Fibroblast of the aortic adventitia (primary cell): Measurements from ENCODE around the gene DAG1. TPM values are rescaled to one million over a fixed set of nuclear protein-coding genes. Genes with fewer than 3 reads are reported as not detected.
A peak's percentile ranks its signal among the peaks of the same experiment; 100 is the strongest.

Source experiments
- DNase-seq: peaks from one replicate; pipeline ENCODE4 v3.0.0-alpha.2; 2010; ENCODE audit warnings: low read depth
- H3K4me3 ChIP-seq: 2 replicates; pipeline ENCODE4 v1.5.1; 2011; ENCODE audit warnings: low read depth, mild to moderate bottlenecking, control low read depth, low read length, moderate library complexity
- total RNA-seq: library from RNA; depleted of rRNA; stranded (reverse); fragments of >200 nt; gene quantifications from 2 replicates; pipeline ENCODE4 v1.2.3, GENCODE V29; 2012; ENCODE audit warnings: low replicate concordance
- TF ChIP-seq, protein P1 (sequence below): IDR thresholded peaks from 2 replicates; pipeline ENCODE4 v1.5.1; 2011; ENCODE audit warnings: mild to moderate bottlenecking, low read length, control low read depth, inconsistent platforms; ENCODE audit not compliant: insufficient read depth

DAG1 gene
- total RNA-seq, 1 donor = 63.4 TPM

DNA sequence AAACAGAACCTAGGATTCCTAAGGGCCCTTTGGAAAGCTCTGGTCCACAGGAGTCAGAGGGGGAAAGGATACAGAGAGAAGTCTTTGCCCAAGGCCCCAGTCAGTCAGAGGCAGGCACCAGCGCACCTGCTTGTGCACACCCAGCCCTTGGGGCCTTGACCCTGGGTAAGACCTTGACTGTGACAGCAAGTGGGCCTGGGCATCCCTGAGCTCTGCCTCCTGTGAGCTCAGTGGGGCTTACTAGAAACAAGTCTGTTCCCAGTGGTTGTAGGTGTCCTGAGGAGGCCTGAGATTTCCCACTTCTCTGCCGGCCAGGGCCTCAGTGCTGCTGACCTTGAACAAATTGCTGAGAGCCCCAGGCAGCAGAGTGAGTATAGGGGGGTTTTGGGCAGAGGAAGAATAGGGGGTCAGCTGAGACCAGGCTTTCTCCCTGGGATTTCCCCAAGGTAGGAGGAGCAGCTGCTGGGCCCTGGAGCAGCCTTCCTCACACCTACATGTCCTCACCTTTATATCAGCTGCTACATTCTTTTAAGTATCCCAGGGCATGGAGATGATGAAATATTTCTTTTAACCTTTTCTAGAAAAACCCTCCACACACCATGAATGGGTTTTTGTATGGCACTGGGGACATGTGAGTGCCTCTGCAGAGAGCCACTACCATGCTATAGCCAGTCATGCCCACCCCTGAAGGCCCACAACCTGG is 9.7 kb upstream of the DAG1 start:
- DNase-seq = no peak
- H3K4me3 ChIP-seq = no peak overlapping the region
- TF ChIP-seq, protein P1, sequence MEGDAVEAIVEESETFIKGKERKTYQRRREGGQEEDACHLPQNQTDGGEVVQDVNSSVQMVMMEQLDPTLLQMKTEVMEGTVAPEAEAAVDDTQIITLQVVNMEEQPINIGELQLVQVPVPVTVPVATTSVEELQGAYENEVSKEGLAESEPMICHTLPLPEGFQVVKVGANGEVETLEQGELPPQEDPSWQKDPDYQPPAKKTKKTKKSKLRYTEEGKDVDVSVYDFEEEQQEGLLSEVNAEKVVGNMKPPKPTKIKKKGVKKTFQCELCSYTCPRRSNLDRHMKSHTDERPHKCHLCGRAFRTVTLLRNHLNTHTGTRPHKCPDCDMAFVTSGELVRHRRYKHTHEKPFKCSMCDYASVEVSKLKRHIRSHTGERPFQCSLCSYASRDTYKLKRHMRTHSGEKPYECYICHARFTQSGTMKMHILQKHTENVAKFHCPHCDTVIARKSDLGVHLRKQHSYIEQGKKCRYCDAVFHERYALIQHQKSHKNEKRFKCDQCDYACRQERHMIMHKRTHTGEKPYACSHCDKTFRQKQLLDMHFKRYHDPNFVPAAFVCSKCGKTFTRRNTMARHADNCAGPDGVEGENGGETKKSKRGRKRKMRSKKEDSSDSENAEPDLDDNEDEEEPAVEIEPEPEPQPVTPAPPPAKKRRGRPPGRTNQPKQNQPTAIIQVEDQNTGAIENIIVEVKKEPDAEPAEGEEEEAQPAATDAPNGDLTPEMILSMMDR = no peak

DNA sequence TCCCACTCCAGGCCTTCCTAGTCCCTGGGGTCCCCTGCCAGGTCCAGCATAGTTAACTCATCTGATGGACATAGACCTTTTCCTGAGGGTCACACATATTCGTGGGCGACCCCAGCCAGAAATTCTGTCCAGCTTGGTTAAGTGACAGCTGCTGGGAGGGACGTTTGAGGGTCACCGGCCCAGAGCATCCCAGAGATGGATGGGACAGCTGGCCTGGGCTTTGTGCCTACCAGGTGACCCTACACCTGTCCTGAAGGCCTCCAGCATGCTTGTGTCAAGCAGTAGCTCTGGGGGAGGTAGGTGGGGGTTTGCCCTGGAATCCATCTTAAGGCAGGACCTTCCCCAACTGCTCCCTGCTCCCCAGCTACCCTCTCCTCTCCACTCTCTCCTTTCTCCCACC is 9.1 kb upstream of the DAG1 start:
- H3K4me3 ChIP-seq = no peak overlapping the region
- TF ChIP-seq, protein P1 = no peak
- DNase-seq = no peak

DNA sequence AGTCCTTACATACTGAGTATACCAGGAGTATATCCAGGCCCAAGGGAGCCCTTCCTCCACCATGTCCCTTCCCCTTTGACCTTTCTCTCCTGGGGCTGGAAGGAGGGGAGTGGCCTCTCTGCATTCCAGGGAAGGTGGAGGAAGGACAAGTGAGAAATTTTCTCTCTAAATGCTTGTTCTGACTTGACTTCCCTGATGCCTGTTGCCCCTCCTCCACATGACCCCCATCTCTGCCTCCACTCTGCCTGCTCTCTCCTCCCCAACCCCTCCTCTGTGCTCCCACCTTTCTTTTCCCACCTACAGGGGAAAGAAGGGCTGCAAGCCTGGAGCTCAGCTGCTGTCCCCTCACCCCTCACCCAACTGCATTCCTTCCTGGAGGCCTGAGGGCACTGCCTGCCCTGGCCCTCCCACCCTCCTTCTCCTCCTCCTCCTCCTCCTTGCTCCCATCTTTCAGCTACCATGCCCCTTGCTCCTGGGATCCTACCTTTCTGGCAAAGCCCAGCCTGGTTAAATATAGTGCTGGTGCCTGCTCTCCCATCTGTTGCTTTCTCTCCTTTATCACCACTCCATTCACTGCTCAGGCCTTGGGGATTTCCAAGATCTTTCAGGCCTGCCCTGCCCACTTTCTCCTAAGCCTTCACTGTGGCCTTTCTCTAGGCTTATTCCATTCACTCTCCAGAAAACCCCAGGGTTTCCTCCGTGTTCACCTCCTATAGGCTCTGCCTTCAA is 8.5 kb upstream of the DAG1 start:
- DNase-seq = peak; percentile 60
- no peak overlapping the region for H3K4me3 ChIP-seq
- TF ChIP-seq, protein P1 = no peak

DNA sequence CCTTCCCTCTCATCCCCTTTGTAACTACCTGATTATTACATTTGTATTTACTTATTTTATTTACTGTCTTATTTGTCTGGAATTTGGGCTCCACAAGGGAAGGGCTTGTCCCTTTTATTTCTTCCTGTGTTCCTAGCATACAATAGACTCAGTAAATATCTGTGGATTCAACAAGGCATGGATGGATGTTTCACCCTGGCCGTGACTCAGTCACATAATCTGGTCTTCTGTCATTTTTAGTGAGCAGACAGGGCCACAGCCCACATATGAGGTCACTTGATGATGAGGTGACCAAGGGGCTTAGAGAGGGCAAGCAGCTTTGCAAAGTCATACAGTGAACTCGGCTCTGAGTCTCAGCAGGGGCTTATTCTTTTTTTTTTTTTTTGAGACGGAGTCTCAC is 7.8 kb upstream of the DAG1 start:
- TF ChIP-seq, protein P1 = no peak
- H3K4me3 ChIP-seq = no peak overlapping the region
- peak; percentile 32 for DNase-seq

DNA sequence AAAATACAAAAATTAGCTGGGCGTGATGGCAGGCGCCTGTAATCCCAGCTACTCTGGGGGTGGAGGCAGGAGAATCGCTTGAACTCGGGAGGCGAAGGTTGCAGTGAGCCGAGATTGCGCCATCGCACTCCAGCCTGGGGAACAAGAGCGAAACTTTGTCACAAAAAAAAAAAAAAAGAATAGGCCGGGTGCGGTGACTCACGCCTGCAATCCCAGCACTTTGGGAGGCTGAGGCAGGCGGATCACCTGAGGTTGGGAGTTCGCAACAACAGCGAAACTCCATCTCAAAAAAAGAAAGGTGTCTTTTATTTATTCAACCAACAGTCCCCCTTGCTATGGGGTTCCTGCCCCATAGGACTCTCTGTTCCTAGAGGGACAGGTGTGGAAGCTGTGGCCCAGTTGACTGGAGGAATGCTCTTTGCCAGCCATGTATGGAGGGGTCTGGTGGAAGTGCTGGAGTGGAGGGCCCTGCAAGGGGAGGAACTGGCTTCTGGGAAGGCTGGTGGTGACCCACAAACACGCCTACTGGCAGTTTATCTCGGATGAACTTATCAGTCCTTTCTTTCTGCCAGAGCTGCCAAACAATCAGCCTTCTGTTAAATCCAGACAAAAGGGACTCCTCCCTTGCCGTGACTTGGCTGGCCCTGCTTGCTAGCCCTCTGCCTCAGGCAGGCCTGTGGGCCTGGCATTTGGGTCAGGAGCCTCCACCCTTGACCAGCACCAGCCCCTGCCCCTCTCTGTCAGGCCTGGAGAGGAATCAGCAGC is 4.6 kb upstream of the DAG1 start:
- DNase-seq = peak; percentile 67
- H3K4me3 ChIP-seq = no peak overlapping the region
- TF ChIP-seq, protein P1 = no peak

DNA sequence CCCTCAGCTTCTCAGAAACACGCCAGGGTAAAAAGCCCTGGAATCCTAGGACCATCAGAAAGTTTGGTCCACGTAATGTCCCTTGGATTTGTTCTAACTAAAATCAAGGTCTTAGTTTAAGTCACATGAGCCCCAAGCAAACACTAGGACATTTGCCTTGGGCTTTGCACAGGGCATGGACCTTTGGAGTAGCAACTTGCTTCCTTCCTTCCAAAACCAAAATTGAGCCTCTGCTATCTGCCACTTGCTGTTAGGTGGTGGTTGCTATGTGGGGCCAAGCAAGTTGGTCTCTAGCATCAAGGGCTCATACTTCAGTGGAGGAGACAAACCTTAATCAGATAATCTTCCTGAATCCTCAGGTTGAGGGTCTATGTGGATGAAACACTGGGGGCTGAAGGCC is 4.0 kb upstream of the DAG1 start:
- DNase-seq = no peak
- TF ChIP-seq, protein P1 = no peak
- no peak overlapping the region for H3K4me3 ChIP-seq
